Ammon's horn (tissue), 1 donor: ENCODE data around the gene CMIP.
"Not testable (repeated sequence)": the region's sequence is repeated elsewhere in the genome, so short reads cannot be mapped to it uniquely, and the experiment has no call there.

Source experiments
- DNase-seq: peaks from one replicate; pipeline ENCODE4 v3.0.0-alpha.2; 2016; ENCODE audit warnings: low spot score

The CMIP gene

GRCh38 chr16:81517629-81518438 lies 73.2 kb downstream of the CMIP start:
- no peak for DNase-seq

- DNase-seq = no peak
These were observed 73.8 kb downstream of the CMIP start for GRCh38 chr16:81518439-81518757.

GRCh38 chr16:81519301-81520150 lies 74.9 kb downstream of the CMIP start:
- DNase-seq = peak; percentile 39

GRCh38 chr16:81520151-81520470 lies 75.5 kb downstream of the CMIP start:
- no peak for DNase-seq

- no peak for DNase-seq
These were observed 76.0 kb downstream of the CMIP start for GRCh38 chr16:81520560-81521135.

GRCh38 chr16:81521141-81521626 lies 76.6 kb downstream of the CMIP start:
- peak; percentile 87 for DNase-seq

GRCh38 chr16:81522108-81522701 lies 77.6 kb downstream of the CMIP start:
- DNase-seq = peak; percentile 48

- DNase-seq = not testable (repeated sequence)
These were observed 78.2 kb downstream of the CMIP start for GRCh38 chr16:81522851-81523250.

- no peak for DNase-seq
These were observed 78.9 kb downstream of the CMIP start for GRCh38 chr16:81523387-81524115.

GRCh38 chr16:81524382-81524781 lies 79.8 kb downstream of the CMIP start:
- no peak for DNase-seq

- not testable (repeated sequence) for DNase-seq
These were observed 80.3 kb downstream of the CMIP start for GRCh38 chr16:81524885-81525284.

GRCh38 chr16:81526199-81526598 lies 81.6 kb downstream of the CMIP start:
- DNase-seq = no peak

GRCh38 chr16:81526935-81527334 lies 82.3 kb downstream of the CMIP start:
- DNase-seq = no peak

- no peak for DNase-seq
These were observed 83.0 kb downstream of the CMIP start for GRCh38 chr16:81527477-81528178.

GRCh38 chr16:81528256-81528655 lies 83.6 kb downstream of the CMIP start:
- DNase-seq = no peak

GRCh38 chr16:81530296-81530721 lies 85.7 kb downstream of the CMIP start:
- no peak for DNase-seq

- no peak for DNase-seq
These were observed 86.2 kb downstream of the CMIP start for GRCh38 chr16:81530814-81531213.

GRCh38 chr16:81531419-81531821 lies 86.8 kb downstream of the CMIP start:
- no peak for DNase-seq

GRCh38 chr16:81532491-81533174 lies 88.0 kb downstream of the CMIP start:
- no peak for DNase-seq

GRCh38 chr16:81533175-81533507 lies 88.5 kb downstream of the CMIP start:
- no peak for DNase-seq
